Measurements from ENCODE around the gene RALGAPA2.

GRCh38 chr20:20747298-20747697 lies 34.9 kb upstream of the RALGAPA2 start:
- TF ChIP-seq CTCF (IDR thresholded peaks at IDR 0.05) = no peak
- TF ChIP-seq POLR2AphosphoS5 (IDR thresholded peaks at IDR 0.05) = no peak
- TF ChIP-seq POLR2A (IDR thresholded peaks at IDR 0.05) = no peak

Measured in breast epithelium (tissue), 3 donors.